H1 (cell line): ENCODE data around the gene OR2D3. TPM values are rescaled to one million over a fixed set of nuclear protein-coding genes. Genes with fewer than 3 reads are reported as not detected.

Experiments used
- CTCF ChIA-PET: fragments of 300-600 bp; sonication (Branson Sonifier 250); formaldehyde crosslinking; loops from one replicate; lab custom pipeline; 2021; ENCODE audit not compliant: partially characterized antibody; lab: Charles Lee
- POLR2A ChIA-PET: fragments of 300-600 bp; sonication (Branson Sonifier 250); formaldehyde crosslinking; loops from one replicate; lab custom pipeline; 2021; ENCODE audit warnings: inconsistent platforms; ENCODE audit not compliant: partially characterized antibody; lab: Charles Lee
- DNase-seq, 2 experiments: peaks; one replicate each; pipeline versions ENCODE4 v3.0.0 to v3.0.0-alpha.2; 2010 to 2022; ENCODE audit warnings: low spot score in 2 of 2, low read depth in 1 of 2, mixed read lengths in 1 of 2
- FAIRE-seq: peaks from 2 replicates; lab custom pipeline; 2011; peaks lifted over from hg19 to GRCh38; lab: Jason Lieb, UNC
- H2AFZ ChIP-seq: 2 replicates; pipeline ENCODE4 v1.8.1; 2012; ENCODE audit warnings: low read length, inconsistent platforms
- H2AK5ac ChIP-seq: 2 replicates; pipeline ENCODE4 v1.6.1; 2013; ENCODE audit warnings: low read depth, low read length
- H2BK120ac ChIP-seq: replicated peaks from 2 replicates; pipeline ENCODE3; 2013; ENCODE audit warnings: low read depth, low read length, inconsistent platforms
- H2BK12ac ChIP-seq: 2 replicates; pipeline ENCODE4 v1.6.1; 2013; ENCODE audit warnings: low read depth, low read length
- H2BK15ac ChIP-seq: 2 replicates; pipeline ENCODE4 v1.6.1; 2013; ENCODE audit warnings: low read length
- H2BK20ac ChIP-seq: 2 replicates; pipeline ENCODE4 v1.6.1; 2013; ENCODE audit warnings: low read length
- H2BK5ac ChIP-seq: 2 replicates; pipeline ENCODE4 v1.6.1; 2013; ENCODE audit warnings: low read depth, low read length
- H3K14ac ChIP-seq: 2 replicates; pipeline ENCODE4 v1.6.1; 2013; ENCODE audit warnings: inconsistent platforms; ENCODE audit not compliant: insufficient read length
- H3K18ac ChIP-seq: 2 replicates; pipeline ENCODE4 v1.6.1; 2013; ENCODE audit warnings: low read length; ENCODE audit errors: extremely low read depth
- H3K23ac ChIP-seq: 2 replicates; pipeline ENCODE4 v1.6.1; 2013; ENCODE audit warnings: inconsistent platforms; ENCODE audit not compliant: insufficient read length
- H3K23me2 ChIP-seq: 2 replicates; pipeline ENCODE4 v1.6.1; 2013; ENCODE audit warnings: low read depth, low read length
- H3K27ac ChIP-seq: 2 replicates; pipeline ENCODE4 v1.6.1; 2011; ENCODE audit warnings: low read depth, low read length, inconsistent platforms
- H3K27me3 ChIP-seq, 4 experiments: replicated peaks in 1 of 4; 1 replicate in 1 of 4; 2 replicates in 3 of 4; pipeline versions ENCODE4 v1.6.1 to v1.8.1; 2011 to 2013; ENCODE audit warnings: low read length in 3 of 4, mild to moderate bottlenecking in 3 of 4, inconsistent platforms in 2 of 4, mixed read lengths in 2 of 4, moderate library complexity in 1 of 4; ENCODE audit not compliant: control insufficient read depth in 3 of 4, insufficient read depth in 3 of 4; ENCODE audit errors: extremely low read depth in 1 of 4
- H3K36me3 ChIP-seq, 4 experiments: 2 replicates each; pipeline versions ENCODE4 v1.6.1 to v1.8.1; 2011 to 2013; ENCODE audit warnings: mild to moderate bottlenecking in 4 of 4, low read length in 3 of 4, moderate library complexity in 2 of 4, control low read depth in 1 of 4, inconsistent platforms in 1 of 4; ENCODE audit not compliant: insufficient read depth in 4 of 4, control insufficient read depth in 2 of 4
- H3K4ac ChIP-seq: replicated peaks from 2 replicates; pipeline ENCODE3; 2013; ENCODE audit warnings: low read length, low read depth, mixed read lengths, inconsistent platforms; ENCODE audit not compliant: insufficient read length
- H3K4me1 ChIP-seq, 4 experiments: replicated peaks in 1 of 4; 1 replicate in 1 of 4; 2 replicates in 3 of 4; pipeline versions ENCODE4 v1.6.1 to v1.8.1; 2011 to 2013; ENCODE audit warnings: low read length in 3 of 4, inconsistent platforms in 2 of 4, mixed read lengths in 1 of 4; ENCODE audit not compliant: insufficient read depth in 4 of 4, control insufficient read depth in 3 of 4
- H3K4me2 ChIP-seq, 2 experiments: 2 replicates each; pipeline versions ENCODE4 v1.6.1 to v1.8.1; 2011 to 2013; ENCODE audit warnings: low read depth in 2 of 2, low read length in 2 of 2, control low read depth in 1 of 2, inconsistent platforms in 1 of 2, mild to moderate bottlenecking in 1 of 2; ENCODE audit not compliant: insufficient read depth in 1 of 2
- H3K4me3 ChIP-seq, 4 experiments: fragments of 200-600, 300-600 bp in 1 of 4; sonication (generic), shearing (Covaris generic), sonication (Bioruptor Twin) in 1 of 4; 2 replicates each; pipeline versions ENCODE4 v1.5.1 to v1.8.1; 2011 to 2016; ENCODE audit warnings: low read length in 4 of 4, low read depth in 3 of 4, control low read depth in 2 of 4, inconsistent platforms in 2 of 4, mild to moderate bottlenecking in 2 of 4, mixed read lengths in 1 of 4, moderate library complexity in 1 of 4; ENCODE audit not compliant: insufficient read depth in 2 of 4; ENCODE audit errors: extremely low read depth in 1 of 4
- H3K56ac ChIP-seq: replicated peaks from 2 replicates; pipeline ENCODE3; 2013; ENCODE audit warnings: low read depth, mild to moderate bottlenecking, mixed read lengths, low read length, inconsistent platforms; ENCODE audit not compliant: insufficient read length
- H3K79me1 ChIP-seq: 2 replicates; pipeline ENCODE4 v1.6.1; 2013; ENCODE audit warnings: low read depth, low read length, control low read depth
- H3K79me2 ChIP-seq, 2 experiments: 2 replicates each; pipeline versions ENCODE4 v1.6.1 to v1.8.1; 2012 to 2013; ENCODE audit warnings: low read length in 2 of 2, mild to moderate bottlenecking in 2 of 2, inconsistent platforms in 1 of 2; ENCODE audit not compliant: insufficient read depth in 2 of 2, control insufficient read depth in 1 of 2
- H3K9ac ChIP-seq, 4 experiments: replicated peaks in 1 of 4; 1 replicate in 1 of 4; 2 replicates in 3 of 4; pipeline versions ENCODE4 v1.6.1 to v1.8.1; 2011 to 2013; ENCODE audit warnings: low read depth in 3 of 4, low read length in 3 of 4, control low read depth in 2 of 4, mild to moderate bottlenecking in 2 of 4, moderate library complexity in 2 of 4, inconsistent platforms in 1 of 4; ENCODE audit errors: extremely low read depth in 1 of 4
- H3K9me3 ChIP-seq, 2 experiments: 2 replicates each; pipeline versions ENCODE4 v1.6.1 to v1.8.1; 2012 to 2013; ENCODE audit warnings: mild to moderate bottlenecking in 2 of 2, moderate library complexity in 2 of 2, control low read depth in 1 of 2, inconsistent platforms in 1 of 2, low read depth in 1 of 2, low read length in 1 of 2, mixed read lengths in 1 of 2; ENCODE audit not compliant: insufficient read depth in 2 of 2
- H4K20me1 ChIP-seq, 2 experiments: replicated peaks in 1 of 2; 2 replicates each; pipeline versions ENCODE3 to v1.8.1; 2011 to 2013; ENCODE audit warnings: inconsistent platforms in 2 of 2, low read length in 2 of 2, mild to moderate bottlenecking in 1 of 2; ENCODE audit not compliant: insufficient read depth in 2 of 2, control insufficient read depth in 1 of 2
- H4K5ac ChIP-seq: 2 replicates; pipeline ENCODE4 v1.6.1; 2013; ENCODE audit warnings: low read length, low read depth, mixed read lengths, inconsistent platforms; ENCODE audit not compliant: insufficient read length
- H4K8ac ChIP-seq: 2 replicates; pipeline ENCODE4 v1.8.0; 2013; ENCODE audit warnings: mild to moderate bottlenecking, moderate library complexity, low read length, inconsistent platforms; ENCODE audit not compliant: insufficient read depth; ENCODE audit errors: extremely low read depth
- H4K91ac ChIP-seq: replicated peaks from 2 replicates; pipeline ENCODE3; 2013; ENCODE audit warnings: low read length, mixed read lengths, inconsistent platforms; ENCODE audit not compliant: insufficient read length
- BCL11A ChIP-seq, 2 experiments: IDR thresholded peaks; one replicate each; pipeline ENCODE4 v1.6.1; 2011; ENCODE audit warnings: low read depth in 2 of 2, low read length in 2 of 2, mild to moderate bottlenecking in 2 of 2
- JUN ChIP-seq: IDR thresholded peaks from 2 replicates; pipeline ENCODE4 v1.6.1; 2011; ENCODE audit warnings: low read depth, mild to moderate bottlenecking, improper control_type of control experiment, low read length
- KDM1A ChIP-seq: fragments of 200-600, 300-600 bp; sonication (generic); IDR thresholded peaks from 2 replicates; pipeline ENCODE4 v1.7.1; 2016; ENCODE audit warnings: mild to moderate bottlenecking, low read length, borderline replicate concordance
- NRF1 ChIP-seq: IDR thresholded peaks from 2 replicates; pipeline ENCODE4 v1.6.1; 2011; ENCODE audit warnings: mild to moderate bottlenecking, low read depth, low read length, improper control_type of control experiment
- SAP30 ChIP-seq: fragments of 300-600 bp; sonication (generic); IDR thresholded peaks from 2 replicates; pipeline ENCODE4 v1.7.1; 2012; ENCODE audit warnings: low read length, moderate library complexity, mild to moderate bottlenecking, inconsistent platforms; ENCODE audit not compliant: insufficient read depth, insufficient replicate concordance
- SP1 ChIP-seq: IDR thresholded peaks from 2 replicates; pipeline ENCODE4 v1.6.1; 2011; ENCODE audit warnings: low read depth, low read length
- WGBS, 2 experiments: shearing (Covaris generic) in 1 of 2; methylation state at CpG; one replicate each; pipeline versions ENCODE4 v1.1.6 to v1.1.7; 2013 to 2015; ENCODE audit warnings: low lambda C conversion rate in 2 of 2, mixed read lengths in 2 of 2, inconsistent platforms in 1 of 2, low coverage in 1 of 2, missing lambda C conversion rate in 1 of 2; ENCODE audit not compliant: insufficient replicate concordance in 2 of 2, insufficient coverage in 1 of 2, insufficient read length in 1 of 2; ENCODE audit errors: extremely low coverage in 1 of 2, missing lambda C conversion rate in 1 of 2; 5-methylcytosine and 5-hydroxymethylcytosine counted together
- polyA plus RNA-seq, 7 experiments: library from polyadenylated mRNA; depleted of rRNA in 3 of 7; stranded (reverse) in 5 of 7; unstranded in 2 of 7; fragments of >200 nt in 5 of 7; fragments of 200-250 nt in 2 of 7; gene quantifications; 1 replicate in 5 of 7; 2 replicates in 1 of 7; 4 replicates in 1 of 7; pipeline versions ENCODE4 v1.2.1 to v1.2.3, GENCODE V29; 2011 to 2013; ENCODE audit warnings: missing spikeins in 2 of 7, mixed read lengths in 2 of 7
- total RNA-seq: library from RNA; stranded (reverse); fragmentation: NEBNext Ultra II Directional; extraction: Animal tissue kit (Norgen Biotek cat#: 25700); gene quantifications from 2 replicates; pipeline ENCODE4 v1.2.1, GENCODE V29; 2021

Gene OR2D3
- total and polyA plus RNA-seq, 2 of the 8 experiments (the other 6 are each of a cell fraction or from before 2014, with no cell fraction given), result not detected

- 90% methylated on average over 1 of the region's 1 CpG; no CpG with 5 or more reads in 1 of the 2 experiments for WGBS, 2 experiments
- H2BK120ac ChIP-seq, result no peak overlapping the region
- no peak overlapping the region for H2BK12ac ChIP-seq
- DNase-seq (no peak), FAIRE-seq (no peak)
- H2BK20ac ChIP-seq, result no peak overlapping the region
- no peak overlapping the region for H3K4me3 ChIP-seq
- H3K79me2 ChIP-seq, result no peaks in the 10 kb centered on the region
- POLR2A ChIA-PET, result no interaction called here
- TF ChIP-seq SP1, result no peak
- TF ChIP-seq BCL11A (IDR thresholded peaks at IDR 0.05; ENCODE audit: low read depth in 2 of 2, low read length in 2 of 2), result no peak
- TF ChIP-seq NRF1, result no peak
- no peak for TF ChIP-seq KDM1A
- TF ChIP-seq SAP30, result no peak
- no peak for TF ChIP-seq JUN
- no peak overlapping the region for H2BK15ac ChIP-seq
- no peaks in the 10 kb centered on the region for H3K9me3 ChIP-seq
- no peaks in the 10 kb centered on the region for H3K36me3 ChIP-seq
- H4K91ac ChIP-seq, result no peak overlapping the region
- H3K23me2 ChIP-seq, result no peaks in the 10 kb centered on the region
- no peak overlapping the region for H3K27ac ChIP-seq
- H2AFZ ChIP-seq, result no peak overlapping the region
- H3K4ac ChIP-seq, result no peak overlapping the region
- no peak overlapping the region for H3K14ac ChIP-seq
- no peak overlapping the region for H3K23ac ChIP-seq
- no peak overlapping the region for H3K9ac ChIP-seq
- H2AK5ac ChIP-seq, result no peak overlapping the region
- no peaks in the 10 kb centered on the region for H4K20me1 ChIP-seq
- H3K4me2 ChIP-seq, result no peak overlapping the region
- no peaks in the 10 kb centered on the region for H3K79me1 ChIP-seq
- no peaks in the 10 kb centered on the region for H3K27me3 ChIP-seq
- no peak overlapping the region for H4K8ac ChIP-seq
- H4K5ac ChIP-seq, result no peak overlapping the region
- H3K4me1 ChIP-seq, result no peaks in the 10 kb centered on the region
- no peak overlapping the region for H2BK5ac ChIP-seq
- CTCF ChIA-PET, result interaction anchor here (1.5 kb wide), 1 partner anchor 9 kb away, joined by 4 read pairs; the partner anchor contains the start of gene OR10A2
- H3K56ac ChIP-seq, result no peak overlapping the region
- H3K18ac ChIP-seq, result no peak overlapping the region
Measured at GRCh38 chr11:6871278-6871677, 49.5 kb upstream of the OR2D3 start.
